Spleen (tissue), 11 donors: ENCODE results near the gene MRPL3. TPM values are rescaled to one million over a fixed set of nuclear protein-coding genes. Genes with fewer than 3 reads are reported as not detected.
"Not testable (repeated sequence)": the region's sequence is repeated elsewhere in the genome, so short reads cannot be mapped to it uniquely, and the experiment has no call there.

ENCODE experiments used
- DNase-seq: peaks from one replicate; pipeline ENCODE4 v3.0.0-alpha.2; 2020
- H3K27ac ChIP-seq, 8 donors: fragments of 200-600 bp; sonication (generic) in 7 of 8; 1 replicate in 4 of 8; 2 replicates in 4 of 8; pipeline versions ENCODE4 v1.5.0 to v1.8.0; 2016 to 2021; ENCODE audit warnings: inconsistent platforms in 4 of 8, mild to moderate bottlenecking in 4 of 8, moderate library complexity in 1 of 8
- H3K27me3 ChIP-seq, 7 donors: fragments of 200-600 bp; sonication (generic) in 6 of 7; replicated peaks in 1 of 7; 1 replicate in 4 of 7; 2 replicates in 3 of 7; pipeline versions ENCODE4 v1.5.0 to v1.8.0; 2016 to 2021; ENCODE audit warnings: inconsistent platforms in 3 of 7, mild to moderate bottlenecking in 1 of 7
- H3K36me3 ChIP-seq, 6 donors: fragments of 200-600 bp; sonication (generic) in 5 of 6; 1 replicate in 4 of 6; 2 replicates in 2 of 6; pipeline versions ENCODE4 v1.5.0 to v1.8.0; 2016 to 2021; ENCODE audit warnings: inconsistent platforms in 2 of 6
- H3K4me1 ChIP-seq, 6 donors: fragments of 200-600 bp; sonication (generic) in 5 of 6; 1 replicate in 3 of 6; 2 replicates in 3 of 6; pipeline versions ENCODE4 v1.5.0 to v1.8.0; 2016 to 2021; ENCODE audit warnings: inconsistent platforms in 3 of 6
- H3K4me3 ChIP-seq, 8 donors: fragments of 200-600 bp; sonication (generic) in 7 of 8; 1 replicate in 4 of 8; 2 replicates in 4 of 8; pipeline versions ENCODE4 v1.5.0 to v1.8.0; 2016 to 2021; ENCODE audit warnings: inconsistent platforms in 4 of 8, mild to moderate bottlenecking in 4 of 8, moderate library complexity in 2 of 8
- H3K9me3 ChIP-seq, 8 donors: fragments of 200-600 bp; sonication (generic) in 7 of 8; 1 replicate in 4 of 8; 2 replicates in 4 of 8; pipeline versions ENCODE4 v1.5.0 to v1.8.0; 2016 to 2021; ENCODE audit warnings: inconsistent platforms in 4 of 8
- POLR2A ChIP-seq, 3 donors: fragments of 450-650 bp; IDR thresholded peaks; one replicate each; pipeline ENCODE4 v1.5.1; 2017; ENCODE audit warnings: antibody characterized with exemption in 3 of 3, mild to moderate bottlenecking in 1 of 3
- POLR2AphosphoS5 ChIP-seq, 3 donors: sonication (generic); formaldehyde crosslinking; IDR thresholded peaks; one replicate each; pipeline ENCODE4 v1.5.1; 2017; ENCODE audit warnings: antibody characterized with exemption in 3 of 3
- WGBS, 5 donors: extraction: QIAGEN DNeasy Blood & Tissue Kit in 3 of 5; methylation state at CpG; one replicate each; pipeline versions ENCODE4 v1.1.5 to v1.1.7; 2013 to 2018; 5-methylcytosine and 5-hydroxymethylcytosine counted together
- intact Hi-C: fragments of 100-400 bp; cut with DNase I; formaldehyde crosslinking; loops from one replicate; pipeline ENCODE4 v1.15.0; 2023; ENCODE audit warnings: low total_unique reads
- polyA plus RNA-seq, 3 donors: library from polyadenylated mRNA; stranded (reverse); fragments of 200-250 nt; gene quantifications; one replicate each; pipeline ENCODE4 v1.2.1, GENCODE V29; 2013
- total RNA-seq, 7 donors: library from RNA; depleted of rRNA in 3 of 7; stranded (reverse); fragments of >200 nt in 3 of 7; fragmentation: NEBNext Ultra II Directional in 4 of 7; extraction: Animal tissue kit (Norgen Biotek cat#: 25700) in 4 of 7; gene quantifications; one replicate each; pipeline versions ENCODE4 v1.1.0 to v1.2.1, GENCODE V29; 2016 to 2021
- TF ChIP-seq, protein P1 (sequence below), 11 experiments: fragments of 200-600 bp in 7 of 11; fragments of 450-650 bp in 4 of 11; sonication (generic) in 4 of 11; IDR thresholded peaks in 8 of 11; conservative IDR thresholded peaks in 3 of 11; 1 replicate in 7 of 11; 2 replicates in 4 of 11; pipeline versions ENCODE4 v1.4.0 to v1.8.0; 2016 to 2021; ENCODE audit warnings: antibody characterized with exemption in 11 of 11, inconsistent platforms in 4 of 11, mild to moderate bottlenecking in 1 of 11
- donor health status: healthy with polysubstance abuse.
- donor health status: DM: no; HTN: no; CAD: no; lungs with moderate emphysema.
- donor health status: DM: no; HTN: no; CAD: no.
- donor health status: Bipolar disorder and iron deficiency.
- donor health status: healthy.
- donor health status: DM: no; HTN: no; CAD: no.
- donor health status: DM: yes; HTN: yes; CAD: no.

Gene MRPL3
- total and polyA plus RNA-seq, 10 donors = 39.9 to 66.9 (median 52.6) TPM

GRCh38 chr3:131494706-131495105, 8.1 kb downstream of the MRPL3 start:
- DNase-seq = no peak
- Histone ChIP-seq H3K27me3 (no peaks in the 10 kb centered on the region), H3K27ac (no peak overlapping the region), H3K36me3 (peaks cover 3 to 99% (median 47%) of the 10 kb centered on the region in 6 donors), H3K9me3 (no peaks in the 10 kb centered on the region), H3K4me3 (no peak overlapping the region), H3K4me1 (peaks cover 0 to 6% (median 0%) of the 10 kb centered on the region in 6 donors)
- TF ChIP-seq, protein P1, sequence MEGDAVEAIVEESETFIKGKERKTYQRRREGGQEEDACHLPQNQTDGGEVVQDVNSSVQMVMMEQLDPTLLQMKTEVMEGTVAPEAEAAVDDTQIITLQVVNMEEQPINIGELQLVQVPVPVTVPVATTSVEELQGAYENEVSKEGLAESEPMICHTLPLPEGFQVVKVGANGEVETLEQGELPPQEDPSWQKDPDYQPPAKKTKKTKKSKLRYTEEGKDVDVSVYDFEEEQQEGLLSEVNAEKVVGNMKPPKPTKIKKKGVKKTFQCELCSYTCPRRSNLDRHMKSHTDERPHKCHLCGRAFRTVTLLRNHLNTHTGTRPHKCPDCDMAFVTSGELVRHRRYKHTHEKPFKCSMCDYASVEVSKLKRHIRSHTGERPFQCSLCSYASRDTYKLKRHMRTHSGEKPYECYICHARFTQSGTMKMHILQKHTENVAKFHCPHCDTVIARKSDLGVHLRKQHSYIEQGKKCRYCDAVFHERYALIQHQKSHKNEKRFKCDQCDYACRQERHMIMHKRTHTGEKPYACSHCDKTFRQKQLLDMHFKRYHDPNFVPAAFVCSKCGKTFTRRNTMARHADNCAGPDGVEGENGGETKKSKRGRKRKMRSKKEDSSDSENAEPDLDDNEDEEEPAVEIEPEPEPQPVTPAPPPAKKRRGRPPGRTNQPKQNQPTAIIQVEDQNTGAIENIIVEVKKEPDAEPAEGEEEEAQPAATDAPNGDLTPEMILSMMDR (IDR thresholded peaks at IDR 0.05 in 8 of 11, conservative IDR thresholded peaks at IDR 0.05 in 3 of 11) = no peak
- TF ChIP-seq POLR2A (IDR thresholded peaks at IDR 0.05) (no peak), POLR2AphosphoS5 (IDR thresholded peaks at IDR 0.05) (no peak)
- 90 to 97% (median 96%) methylated on average over 1 of the region's 1 CpG for WGBS, 5 donors
- intact Hi-C loops = no loop called here

DNA sequence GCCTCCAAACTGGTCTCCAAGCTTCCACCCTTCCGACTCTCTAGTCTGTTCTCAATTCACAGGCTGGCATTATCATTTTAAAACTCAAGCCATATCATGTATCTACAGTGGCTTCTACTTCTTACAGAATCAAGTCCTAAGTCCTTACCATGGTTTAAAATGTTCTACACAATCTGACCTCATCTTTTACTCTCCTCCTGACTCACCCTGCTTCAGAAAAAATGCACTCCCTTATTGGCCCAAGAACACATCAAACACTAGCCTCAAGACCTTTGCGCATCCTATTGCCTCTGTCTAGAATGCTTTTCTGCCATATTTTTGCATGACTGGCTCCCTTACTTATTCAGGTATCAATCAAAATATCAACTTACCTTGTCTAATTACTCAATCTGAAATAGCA, 11.0 kb downstream of the MRPL3 start:
- DNase-seq = no peak
- Histone ChIP-seq H3K27ac (no peak overlapping the region), H3K9me3 (no peaks in the 10 kb centered on the region), H3K36me3 (peaks cover 5 to 99% (median 40%) of the 10 kb centered on the region in 6 donors), H3K4me3 (no peak overlapping the region), H3K27me3 (no peaks in the 10 kb centered on the region), H3K4me1 (peaks cover 0 to 6% (median 0%) of the 10 kb centered on the region in 6 donors)
- WGBS, 5 donors = 94 to 100% (median 99%) methylated on average over 2 of the region's 2 CpGs
- TF ChIP-seq, protein P1 (IDR thresholded peaks at IDR 0.05 in 8 of 11, conservative IDR thresholded peaks at IDR 0.05 in 3 of 11) = no peak
- TF ChIP-seq POLR2A (IDR thresholded peaks at IDR 0.05) = no peak
- no peak for TF ChIP-seq POLR2AphosphoS5 (IDR thresholded peaks at IDR 0.05)
- intact Hi-C loops = no loop called here

GRCh38 chr3:131491084-131491483, 11.7 kb downstream of the MRPL3 start:
- no peak overlapping the region for H3K4me3 ChIP-seq
- TF ChIP-seq POLR2AphosphoS5 (IDR thresholded peaks at IDR 0.05) (no peak), POLR2A (IDR thresholded peaks at IDR 0.05) (no peak)
- TF ChIP-seq, protein P1 (IDR thresholded peaks at IDR 0.05 in 8 of 11, conservative IDR thresholded peaks at IDR 0.05 in 3 of 11) = no peak
- peaks cover 5 to 98% (median 37%) of the 10 kb centered on the region in 6 donors for H3K36me3 ChIP-seq
- intact Hi-C loops = no loop called here
- no peaks in the 10 kb centered on the region for H3K9me3 ChIP-seq
- no peak overlapping the region for H3K27ac ChIP-seq
- no peak for DNase-seq
- H3K27me3 ChIP-seq = no peaks in the 10 kb centered on the region
- WGBS, 5 donors = 89 to 93% (median 92%) methylated on average over 2 of the region's 2 CpGs
- peaks cover 0 to 6% (median 0%) of the 10 kb centered on the region in 6 donors for H3K4me1 ChIP-seq

GRCh38 chr3:131486545-131486944, 16.2 kb downstream of the MRPL3 start:
- H3K4me1 ChIP-seq, H3K9me3 ChIP-seq, H3K27ac ChIP-seq, intact Hi-C loops, DNase-seq, H3K4me3 ChIP-seq, H3K27me3 ChIP-seq: not testable (repeated sequence)
- 58 to 76% (median 67%) methylated on average over 3 of the region's 3 CpGs for WGBS, 5 donors
- H3K36me3 ChIP-seq = peaks cover 3 to 95% (median 30%) of the 10 kb centered on the region in 6 donors

DNA sequence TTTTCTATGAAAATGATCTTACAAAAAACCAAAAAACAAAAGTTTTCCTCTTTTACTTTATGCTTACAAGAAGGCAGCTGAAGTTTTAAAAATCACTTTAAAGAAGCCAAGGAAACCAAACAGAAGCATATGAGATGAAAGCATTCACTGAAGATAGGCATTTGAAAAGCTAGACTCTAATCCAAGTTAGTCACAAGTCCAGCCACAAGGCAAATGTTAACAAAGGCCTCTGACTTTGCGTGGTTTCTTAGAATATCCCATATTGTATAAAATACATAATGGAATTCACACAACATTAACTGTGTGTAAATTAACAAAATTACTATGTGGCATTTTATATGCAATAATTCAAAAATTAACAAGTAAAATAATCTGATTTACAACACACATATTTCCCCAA, 17.7 kb downstream of the MRPL3 start:
- no peak for DNase-seq
- H3K27ac ChIP-seq = no peak overlapping the region
- TF ChIP-seq, protein P1 (IDR thresholded peaks at IDR 0.05 in 8 of 11, conservative IDR thresholded peaks at IDR 0.05 in 3 of 11) = no peak
- TF ChIP-seq POLR2A (IDR thresholded peaks at IDR 0.05) (no peak), POLR2AphosphoS5 (IDR thresholded peaks at IDR 0.05) (no peak)
- WGBS, 5 donors = 91 to 100% (median 98%) methylated on average over 1 of the region's 1 CpG
- H3K27me3 ChIP-seq = no peaks in the 10 kb centered on the region
- peaks cover 0 to 3% (median 0%) of the 10 kb centered on the region in 6 donors for H3K4me1 ChIP-seq
- no peaks in the 10 kb centered on the region for H3K9me3 ChIP-seq
- no peak overlapping the region for H3K4me3 ChIP-seq
- H3K36me3 ChIP-seq = peaks cover 3 to 95% (median 38%) of the 10 kb centered on the region in 6 donors
- intact Hi-C loops = no loop called here
